GM19099 (cell line): ENCODE data around the gene GPC4.

Source experiments
- POLR2A ChIP-seq: IDR thresholded peaks from 3 replicates; pipeline ENCODE4 v1.6.1; 2011; ENCODE audit warnings: low read depth; ENCODE audit not compliant: insufficient read length; ENCODE audit errors: extremely low read depth

GPC4 gene

GRCh38 chrX:133254666-133255065 lies 160.6 kb downstream of the GPC4 start:
- TF ChIP-seq POLR2A: no peak

- no peak for TF ChIP-seq POLR2A
Observed at GRCh38 chrX:133251204-133251603, 164.1 kb downstream of the GPC4 start.

- no peak for TF ChIP-seq POLR2A
Observed at GRCh38 chrX:133250184-133251100, 164.8 kb downstream of the GPC4 start.
